OCI-LY1 (cell line): ENCODE measurements around the gene ARRDC2.

ENCODE experiments used
- CTCF ChIP-seq: fragments of 200-600 bp; sonication (generic), shearing (Covaris generic); IDR thresholded peaks from 2 replicates; pipeline ENCODE4 v1.5.1; 2017; ENCODE audit warnings: mild to moderate bottlenecking, antibody characterized with exemption, low read length, moderate library complexity, mixed read lengths
- EZH2 ChIP-seq: fragments of 200-600 bp; sonication (generic), shearing (Covaris generic); IDR thresholded peaks from 2 replicates; pipeline ENCODE4 v1.8.0; 2017; ENCODE audit warnings: borderline replicate concordance, mixed run types, mild to moderate bottlenecking, antibody characterized with exemption, low read length, moderate library complexity, mixed read lengths

- peak; percentile 97 for TF ChIP-seq CTCF
- TF ChIP-seq EZH2, result no peak
Observed at GRCh38 chr19:18058208-18059009, 50.4 kb downstream of the ARRDC2 start.
